Measurements from ENCODE around the gene REC8.

REC8 gene

GRCh38 chr14:24171422-24172260, at the start of gene REC8:
TSS of gene REC8 (plus strand) at chr14:24172080. CDS start at chr14:24172553, 473 bp downstream.
- DNase-seq (ENCODE audit: low read depth) = no peak
- H3K4me3 ChIP-seq (ENCODE audit: low read depth, low read length) = no peak within 1 kb of the TSS
- TF ChIP-seq, protein P1, sequence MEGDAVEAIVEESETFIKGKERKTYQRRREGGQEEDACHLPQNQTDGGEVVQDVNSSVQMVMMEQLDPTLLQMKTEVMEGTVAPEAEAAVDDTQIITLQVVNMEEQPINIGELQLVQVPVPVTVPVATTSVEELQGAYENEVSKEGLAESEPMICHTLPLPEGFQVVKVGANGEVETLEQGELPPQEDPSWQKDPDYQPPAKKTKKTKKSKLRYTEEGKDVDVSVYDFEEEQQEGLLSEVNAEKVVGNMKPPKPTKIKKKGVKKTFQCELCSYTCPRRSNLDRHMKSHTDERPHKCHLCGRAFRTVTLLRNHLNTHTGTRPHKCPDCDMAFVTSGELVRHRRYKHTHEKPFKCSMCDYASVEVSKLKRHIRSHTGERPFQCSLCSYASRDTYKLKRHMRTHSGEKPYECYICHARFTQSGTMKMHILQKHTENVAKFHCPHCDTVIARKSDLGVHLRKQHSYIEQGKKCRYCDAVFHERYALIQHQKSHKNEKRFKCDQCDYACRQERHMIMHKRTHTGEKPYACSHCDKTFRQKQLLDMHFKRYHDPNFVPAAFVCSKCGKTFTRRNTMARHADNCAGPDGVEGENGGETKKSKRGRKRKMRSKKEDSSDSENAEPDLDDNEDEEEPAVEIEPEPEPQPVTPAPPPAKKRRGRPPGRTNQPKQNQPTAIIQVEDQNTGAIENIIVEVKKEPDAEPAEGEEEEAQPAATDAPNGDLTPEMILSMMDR (IDR thresholded peaks at IDR 0.05; ENCODE audit: low read depth, low read length) = no peak
- TF ChIP-seq MYC (IDR thresholded peaks at IDR 0.05; ENCODE audit: low read depth, low read length) (no peak), POLR2A (IDR thresholded peaks at IDR 0.05; ENCODE audit: extremely low read depth, insufficient read length) (no peak)
- TF ChIP-seq, protein P2, sequence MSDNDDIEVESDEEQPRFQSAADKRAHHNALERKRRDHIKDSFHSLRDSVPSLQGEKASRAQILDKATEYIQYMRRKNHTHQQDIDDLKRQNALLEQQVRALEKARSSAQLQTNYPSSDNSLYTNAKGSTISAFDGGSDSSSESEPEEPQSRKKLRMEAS (IDR thresholded peaks at IDR 0.05; ENCODE audit: low read depth, low read length) = no peak

- no peak for DNase-seq (ENCODE audit: low read depth)
- H3K4me3 ChIP-seq (ENCODE audit: low read depth, low read length) = no peak overlapping the region
- TF ChIP-seq MYC (IDR thresholded peaks at IDR 0.05; ENCODE audit: low read depth, low read length) = no peak
- TF ChIP-seq, protein P2 (IDR thresholded peaks at IDR 0.05; ENCODE audit: low read depth, low read length) = no peak
- no peak for TF ChIP-seq POLR2A (IDR thresholded peaks at IDR 0.05; ENCODE audit: extremely low read depth, insufficient read length)
- TF ChIP-seq, protein P1 (IDR thresholded peaks at IDR 0.05; ENCODE audit: low read depth, low read length) = no peak
Observed at GRCh38 chr14:24122416-24122815, 49.5 kb upstream of the REC8 start.

- no peak for DNase-seq (ENCODE audit: low read depth)
- H3K4me3 ChIP-seq (ENCODE audit: low read depth, low read length) = no peak overlapping the region
- TF ChIP-seq, protein P2 (IDR thresholded peaks at IDR 0.05; ENCODE audit: low read depth, low read length) = no peak
- TF ChIP-seq POLR2A (IDR thresholded peaks at IDR 0.05; ENCODE audit: extremely low read depth, insufficient read length) = no peak
- TF ChIP-seq, protein P1 (IDR thresholded peaks at IDR 0.05; ENCODE audit: low read depth, low read length) = no peak
- no peak for TF ChIP-seq MYC (IDR thresholded peaks at IDR 0.05; ENCODE audit: low read depth, low read length)
Observed at GRCh38 chr14:24122898-24123297, 49.0 kb upstream of the REC8 start.

- TF ChIP-seq, protein P2 (IDR thresholded peaks at IDR 0.05; ENCODE audit: low read depth, low read length) = no peak
- TF ChIP-seq POLR2A (IDR thresholded peaks at IDR 0.05; ENCODE audit: extremely low read depth, insufficient read length) (no peak), MYC (IDR thresholded peaks at IDR 0.05; ENCODE audit: low read depth, low read length) (no peak)
- TF ChIP-seq, protein P1 (IDR thresholded peaks at IDR 0.05; ENCODE audit: low read depth, low read length) = no peak
- H3K4me3 ChIP-seq (ENCODE audit: low read depth, low read length) = no peak overlapping the region
- no peak for DNase-seq (ENCODE audit: low read depth)
Observed at GRCh38 chr14:24123424-24124417, 48.2 kb upstream of the REC8 start.

DNA sequence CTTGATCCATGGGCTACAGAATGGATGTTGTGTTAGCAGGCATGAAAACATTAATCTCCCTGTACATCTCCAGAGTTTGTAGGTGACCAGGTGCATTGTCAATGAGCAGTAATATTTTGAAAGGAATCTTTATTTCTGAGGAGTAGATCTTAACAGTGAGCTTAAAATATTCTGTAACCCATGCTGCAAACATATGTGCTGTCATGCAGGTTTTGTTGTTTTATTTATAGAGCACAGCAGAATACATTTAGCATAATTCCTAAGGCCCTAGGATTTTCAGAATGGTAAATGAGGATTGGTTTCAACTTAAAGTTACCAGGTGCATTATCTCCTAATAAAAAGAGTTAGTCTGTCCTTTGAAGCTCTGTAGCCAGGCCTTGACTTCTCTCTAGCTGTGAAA, 44.9 kb upstream of the REC8 start:
- no peak overlapping the region for H3K4me3 ChIP-seq (ENCODE audit: low read depth, low read length)
- DNase-seq (ENCODE audit: low read depth) = no peak
- TF ChIP-seq POLR2A (IDR thresholded peaks at IDR 0.05; ENCODE audit: extremely low read depth, insufficient read length) (no peak), MYC (IDR thresholded peaks at IDR 0.05; ENCODE audit: low read depth, low read length) (no peak)
- TF ChIP-seq, protein P1 (IDR thresholded peaks at IDR 0.05; ENCODE audit: low read depth, low read length) = no peak
- TF ChIP-seq, protein P2 (IDR thresholded peaks at IDR 0.05; ENCODE audit: low read depth, low read length) = no peak
